Measurements from ENCODE around the gene SLC50A1. TPM values are rescaled to one million over a fixed set of nuclear protein-coding genes. Genes with fewer than 3 reads are reported as not detected.
A peak's percentile ranks its signal among the peaks of the same experiment; 100 is the strongest.

Gene SLC50A1
- total RNA-seq, 1 experiment from 2014 or later = 24.9 TPM

- Histone ChIP-seq H3K9ac (ENCODE audit: extremely low read depth, insufficient read length, low read length) (no peak overlapping the region), H3K14ac (ENCODE audit: insufficient read depth, low read length) (no peak overlapping the region), H2BK5ac (ENCODE audit: insufficient read length, low read length) (no peak overlapping the region), H3T11ph (ENCODE audit: low read length) (no peak overlapping the region), H3K4me2 (ENCODE audit: insufficient read depth, insufficient read length, low read length) (peak overlapping the region; percentile 75), H3K79me1 (ENCODE audit: insufficient read depth, low read depth, low read length, poor library complexity, severe bottlenecking) (no peaks in the 10 kb centered on the region), H3K4ac (ENCODE audit: low read depth, low read length) (no peak overlapping the region), H3K23ac (ENCODE audit: insufficient read length, low read depth, low read length) (no peak overlapping the region), H3K18ac (ENCODE audit: insufficient read length, low read depth, low read length) (no peak overlapping the region), H4K20me1 (ENCODE audit: control insufficient read depth, insufficient read depth, insufficient read length) (no peaks in the 10 kb centered on the region), H4K91ac (ENCODE audit: insufficient read length, low read depth, low read length) (no peak overlapping the region), H2BK15ac (ENCODE audit: low read depth, low read length) (no peak overlapping the region), H3K23me2 (ENCODE audit: insufficient read length, low read depth, low read length, poor library complexity, severe bottlenecking) (peaks cover 18% of the 10 kb centered on the region), H2BK120ac (ENCODE audit: low read depth, low read length, poor library complexity, severe bottlenecking) (no peak overlapping the region), H3K79me2 (ENCODE audit: insufficient read depth, low read length) (no peaks in the 10 kb centered on the region; the same call in 1 of the 2 replicates), H3K27ac (ENCODE audit: insufficient read length, low read depth, low read length) (no peak overlapping the region), H3K27me3 (ENCODE audit: insufficient read depth, low read length) (no peaks in the 10 kb centered on the region), H2BK20ac (ENCODE audit: low read depth, low read length, poor library complexity, severe bottlenecking) (no peak overlapping the region), H2AK5ac (ENCODE audit: insufficient read length, low read length) (no peak overlapping the region), H3K9me3 (ENCODE audit: control insufficient read depth, low read depth, low read length) (no peaks in the 10 kb centered on the region), H2BK12ac (ENCODE audit: insufficient read length, low read depth, low read length) (no peak overlapping the region), H2AFZ (ENCODE audit: low read length) (no peak overlapping the region), H4K8ac (replicated peaks; ENCODE audit: insufficient read length, low read depth, low read length) (no peak overlapping the region), H4K5ac (ENCODE audit: insufficient read length, low read depth, low read length) (no peak overlapping the region), H3K56ac (ENCODE audit: insufficient read length, low read depth, low read length) (no peak overlapping the region), H3K4me1 (ENCODE audit: insufficient read depth, low read length) (no peaks in the 10 kb centered on the region)
- no peak overlapping the region for H3K27ac Mint-ChIP-seq
- peak; percentile 24 for DNase-seq
- H3K27me3 Mint-ChIP-seq (ENCODE audit: low read depth) = no peaks in the 10 kb centered on the region; the same call in none of the 2 replicates
- H3K4me3 Mint-ChIP-seq = peak overlapping the region; percentile 92 to 97
- peaks cover 23 to 37% of the 10 kb centered on the region in 2 experiments for H3K4me1 Mint-ChIP-seq
- H3K36me3 Mint-ChIP-seq (ENCODE audit: insufficient read depth in 1 of 3, low read depth in 3 of 3) = peaks cover 29 to 52% (median 42%) of the 10 kb centered on the region in 3 experiments
- no peaks in the 10 kb centered on the region for H3K9me3 Mint-ChIP-seq
- TF ChIP-seq CTCF (conservative IDR thresholded peaks at IDR 0.05) = no peak
- WGBS (ENCODE audit: extremely low coverage, insufficient read length, low lambda C conversion rate) = no CpG with 5 or more reads among the region's 12 CpGs
Measured at GRCh38 chr1:155175281-155175926, 39.8 kb downstream of the SLC50A1 start.
